Fibroblast of villous mesenchyme (primary cell): ENCODE data around the gene FLYWCH1. TPM values are rescaled to one million over a fixed set of nuclear protein-coding genes. Genes with fewer than 3 reads are reported as not detected.
A peak's percentile ranks its signal among the peaks of the same experiment; 100 is the strongest.
"Not testable (repeated sequence)": the region's sequence is repeated elsewhere in the genome, so short reads cannot be mapped to it uniquely, and the experiment has no call there.

Experiments
- DNase-seq: peaks from one replicate; pipeline ENCODE4 v3.0.0-alpha.2; 2010; ENCODE audit warnings: low read depth
- H3K4me3 ChIP-seq: 2 replicates; pipeline ENCODE4 v1.5.1; 2011; ENCODE audit warnings: low read depth, mild to moderate bottlenecking, low read length
- CTCF ChIP-seq: IDR thresholded peaks from 2 replicates; pipeline ENCODE4 v1.5.1; 2012; ENCODE audit warnings: low read depth, mild to moderate bottlenecking, low read length; ENCODE audit not compliant: insufficient read depth
- total RNA-seq: library from RNA; depleted of rRNA; stranded (reverse); fragments of >200 nt; gene quantifications from 2 replicates; pipeline ENCODE4 v1.2.3, GENCODE V29; 2012

The FLYWCH1 gene
- total RNA-seq, 1 donor: 25.9 TPM

GRCh38 chr16:2926650-2926999, 14.9 kb downstream of the FLYWCH1 start:
- H3K4me3 ChIP-seq: peak overlapping the region; percentile 21
- no peak for DNase-seq
- no peak for TF ChIP-seq CTCF

GRCh38 chr16:2927010-2927646, 15.4 kb downstream of the FLYWCH1 start:
- H3K4me3 ChIP-seq: peak overlapping the region; percentile 21
- peak; percentile 89 for TF ChIP-seq CTCF
- peak; percentile 89 for DNase-seq

GRCh38 chr16:2928151-2928550, 16.4 kb downstream of the FLYWCH1 start:
- H3K4me3 ChIP-seq, DNase-seq: not testable (repeated sequence)

- TF ChIP-seq CTCF: no peak
- H3K4me3 ChIP-seq: no peak overlapping the region
- no peak for DNase-seq
Observed at GRCh38 chr16:2928796-2929195, 17.1 kb downstream of the FLYWCH1 start.

GRCh38 chr16:2929693-2930092, 18.0 kb downstream of the FLYWCH1 start:
- DNase-seq: no peak
- no peak overlapping the region for H3K4me3 ChIP-seq
- no peak for TF ChIP-seq CTCF

GRCh38 chr16:2930236-2930635, 18.5 kb downstream of the FLYWCH1 start:
- no peak overlapping the region for H3K4me3 ChIP-seq
- no peak for DNase-seq
- TF ChIP-seq CTCF: no peak

- not testable (repeated sequence) for H3K4me3 ChIP-seq, DNase-seq
Observed at GRCh38 chr16:2931231-2931914, 19.6 kb downstream of the FLYWCH1 start.

GRCh38 chr16:2933136-2933535, 21.4 kb downstream of the FLYWCH1 start:
- DNase-seq: no peak
- no peak for TF ChIP-seq CTCF
- H3K4me3 ChIP-seq: no peak overlapping the region
